Frontal cortex (tissue), 4 donors: ENCODE data around the gene NEUROG3. TPM values are rescaled to one million over a fixed set of nuclear protein-coding genes. Genes with fewer than 3 reads are reported as not detected.

Experiments used
- DNase-seq, 2 donors: peaks; one replicate each; pipeline ENCODE4 v3.0.0; 2012; ENCODE audit warnings: low spot score in 2 of 2
- FAIRE-seq: peaks from 2 replicates; lab custom pipeline; 2012; peaks lifted over from hg19 to GRCh38; lab: Jason Lieb, UNC
- total RNA-seq: library from RNA; depleted of rRNA; stranded (reverse); fragments of >200 nt; gene quantifications from one replicate; pipeline ENCODE4 v1.2.3, GENCODE V29; 2014
- donor health status: control.
- donor health status: control.
- donor health status: control.

NEUROG3 gene
- total RNA-seq = not detected

GRCh38 chr10:69573056-69573806 lies at the start of gene NEUROG3:
Gene NEUROG3, minus strand, starts transcription at chr10:69573422. Its CDS starts 379 bp downstream, at chr10:69573043.
- DNase-seq (no peak), FAIRE-seq (no peak)

- FAIRE-seq (no peak), DNase-seq (no peak)
Measured at GRCh38 chr10:69620625-69621024, 47.4 kb upstream of the NEUROG3 start.

- no peak for DNase-seq
- FAIRE-seq = no peak
Measured at GRCh38 chr10:69619626-69620025, 46.4 kb upstream of the NEUROG3 start.

- FAIRE-seq = no peak
- no peak for DNase-seq
Measured at GRCh38 chr10:69618746-69619145, 45.5 kb upstream of the NEUROG3 start.

- no peak for FAIRE-seq
- no peak for DNase-seq
Measured at GRCh38 chr10:69616358-69616757, 43.1 kb upstream of the NEUROG3 start.

- FAIRE-seq = no peak
- no peak for DNase-seq
Measured at GRCh38 chr10:69614130-69614529, 40.9 kb upstream of the NEUROG3 start.

- DNase-seq (no peak), FAIRE-seq (no peak)
Measured at GRCh38 chr10:69612760-69613159, 39.5 kb upstream of the NEUROG3 start.

GRCh38 chr10:69609077-69609476 lies 35.9 kb upstream of the NEUROG3 start:
- DNase-seq (no peak), FAIRE-seq (no peak)

GRCh38 chr10:69600761-69601330 lies 27.6 kb upstream of the NEUROG3 start:
- DNase-seq (no peak), FAIRE-seq (no peak)

- DNase-seq = no peak
- FAIRE-seq = no peak
Measured at GRCh38 chr10:69588358-69588757, 15.1 kb upstream of the NEUROG3 start.

GRCh38 chr10:69584624-69585023 lies 11.4 kb upstream of the NEUROG3 start:
- FAIRE-seq = no peak
- no peak for DNase-seq

- DNase-seq = no peak
Measured at GRCh38 chr10:69583106-69583505, 9.9 kb upstream of the NEUROG3 start.

GRCh38 chr10:69580435-69580834 lies 7.2 kb upstream of the NEUROG3 start:
- FAIRE-seq = no peak
- DNase-seq = no peak

More at GRCh38 chr10:69583106-69583505, 9.9 kb upstream of the NEUROG3 start:
- FAIRE-seq = no peak

GRCh38 chr10:69579464-69580060 lies 6.3 kb upstream of the NEUROG3 start:
- FAIRE-seq (no peak), DNase-seq (no peak)

- FAIRE-seq = no peak
- DNase-seq = no peak
Measured at GRCh38 chr10:69578508-69578991, 5.3 kb upstream of the NEUROG3 start.

GRCh38 chr10:69577268-69578232 lies 4.3 kb upstream of the NEUROG3 start:
- FAIRE-seq (no peak), DNase-seq (no peak)

- no peak for DNase-seq
- no peak for FAIRE-seq
Measured at GRCh38 chr10:69576334-69577011, 3.3 kb upstream of the NEUROG3 start.

- no peak for FAIRE-seq
- DNase-seq = no peak
Measured at GRCh38 chr10:69575164-69575722, 2.0 kb upstream of the NEUROG3 start.

- no peak for DNase-seq
- no peak for FAIRE-seq
Measured at GRCh38 chr10:69574571-69574978, 1.4 kb upstream of the NEUROG3 start.
